WTC11 (cell line): ENCODE results near the gene IFRD1.

ENCODE experiments used
- CTCF ChIP-seq: fragments of 200-600 bp; IDR thresholded peaks from 2 replicates; pipeline ENCODE4 v1.8.0; 2022; ENCODE audit warnings: antibody characterized with exemption
- FOXK1 ChIP-seq: sonication (generic); formaldehyde crosslinking; IDR thresholded peaks from 2 replicates; pipeline ENCODE4 v1.8.0; 2022; ENCODE audit warnings: mild to moderate bottlenecking, moderate library complexity, missing genetic modification reagents
- RELA ChIP-seq: sonication (generic); formaldehyde crosslinking; IDR thresholded peaks from 2 replicates; pipeline ENCODE4 v1.8.1; 2022; ENCODE audit warnings: missing genetic modification reagents, mild to moderate bottlenecking, borderline replicate concordance
- SMAD3 ChIP-seq: sonication (generic); formaldehyde crosslinking; IDR thresholded peaks from 2 replicates; pipeline ENCODE4 v1.8.0; 2022; ENCODE audit warnings: missing genetic modification reagents, mild to moderate bottlenecking, borderline replicate concordance
- ZNF263 ChIP-seq: sonication (generic); formaldehyde crosslinking; IDR thresholded peaks from 2 replicates; pipeline ENCODE4 v1.8.1; 2022; ENCODE audit warnings: low read depth, mild to moderate bottlenecking, moderate library complexity, missing genetic modification reagents

- TF ChIP-seq FOXK1 (CRISPR knock-in tag) (no peak), CTCF (no peak), RELA (no peak), ZNF263 (no peak), SMAD3 (CRISPR knock-in tag) (no peak)
These were observed 30.6 kb upstream of the IFRD1 start for GRCh38 chr7:112419543-112420130.
